HG03354 (cell line): ENCODE results near the gene STAG1.
"Not testable (repeated sequence)": the region's sequence is repeated elsewhere in the genome, so short reads cannot be mapped to it uniquely, and the experiment has no call there.

ENCODE experiments used
- ATAC-seq: cut with Tn5 transposase; IDR thresholded peaks from one replicate; pipeline ENCODE4 v1.9.1; 2021; ENCODE audit warnings: mild to moderate bottlenecking; ENCODE audit not compliant: unreplicated experiment, poor library complexity, severe bottlenecking

STAG1 gene

DNA sequence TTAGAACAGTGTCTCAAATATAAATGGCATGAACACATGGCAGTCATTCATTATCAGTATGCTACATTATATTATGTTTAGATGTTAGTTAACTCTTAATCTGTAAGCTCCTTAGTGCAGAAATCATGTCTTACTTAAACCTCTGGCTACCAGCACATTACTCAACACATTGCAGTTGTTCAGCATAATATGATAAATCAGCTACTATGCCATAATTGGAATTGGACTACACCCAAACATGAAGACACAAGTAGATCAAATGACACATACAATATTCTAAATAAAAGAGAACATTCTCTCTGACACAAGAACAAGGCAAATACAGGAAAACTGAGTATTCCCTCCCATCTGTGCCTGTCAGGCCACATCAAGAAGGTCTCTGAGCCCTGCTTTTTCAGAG, 385.9 kb downstream of the STAG1 start:
- ATAC-seq, result no peak

DNA sequence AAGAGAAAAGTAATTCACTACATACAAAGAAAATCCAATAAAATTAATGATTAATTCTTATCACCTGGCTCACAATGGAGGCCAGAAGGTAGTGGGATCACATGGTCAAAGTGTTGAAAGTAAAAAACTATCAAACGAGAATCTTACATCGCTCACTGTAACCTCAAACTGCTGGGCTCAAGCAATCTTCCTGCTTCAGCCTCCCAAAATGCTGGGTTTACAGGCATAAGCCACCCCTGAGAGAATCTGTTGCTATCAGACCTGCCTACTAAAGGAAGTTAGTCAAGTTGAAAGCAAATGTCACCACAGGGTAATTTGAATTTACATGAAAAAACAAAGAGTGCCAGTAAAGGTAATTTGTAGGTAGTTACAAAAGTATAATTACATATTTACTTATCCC, 398.7 kb downstream of the STAG1 start:
- peak; percentile 73 for ATAC-seq

DNA sequence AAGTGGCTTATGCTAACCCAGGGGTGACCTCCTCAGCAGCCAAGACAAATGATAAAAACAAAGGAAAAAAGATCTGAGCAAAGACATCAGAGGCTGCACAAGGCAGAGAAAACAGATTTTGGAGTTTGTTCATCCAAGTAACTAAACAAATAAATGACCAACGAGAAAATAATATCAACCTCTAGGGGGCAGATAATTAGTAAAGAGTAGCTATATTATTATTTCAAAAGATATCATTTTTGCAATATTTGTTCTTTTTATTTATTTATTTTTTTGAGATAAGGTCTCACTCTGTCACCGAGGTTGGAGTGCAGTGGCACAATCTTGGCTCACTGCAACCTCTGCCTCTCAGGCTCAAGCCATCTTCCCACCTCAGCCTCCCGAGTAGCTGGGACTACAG, 400.3 kb downstream of the STAG1 start:
- ATAC-seq, result no peak

DNA sequence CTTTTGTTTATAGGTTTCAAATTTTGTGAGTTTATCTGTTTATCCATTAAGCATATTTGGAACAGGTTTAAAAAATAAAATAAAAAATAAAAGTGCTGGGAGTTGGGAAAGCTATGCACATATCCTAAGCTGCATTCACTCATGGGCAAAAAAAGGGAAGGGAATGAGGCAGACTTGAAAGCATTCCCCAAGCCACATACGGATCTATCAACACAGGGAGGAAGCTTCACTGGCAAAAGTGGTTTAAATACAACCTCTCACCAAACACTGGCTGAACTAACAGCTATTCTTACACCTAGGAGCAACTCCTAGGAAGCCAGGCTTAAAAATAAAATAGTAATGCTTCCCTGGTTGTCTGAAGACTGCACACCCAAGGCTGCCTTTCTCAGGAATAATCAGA, 400.8 kb downstream of the STAG1 start:
- ATAC-seq, result no peak

DNA sequence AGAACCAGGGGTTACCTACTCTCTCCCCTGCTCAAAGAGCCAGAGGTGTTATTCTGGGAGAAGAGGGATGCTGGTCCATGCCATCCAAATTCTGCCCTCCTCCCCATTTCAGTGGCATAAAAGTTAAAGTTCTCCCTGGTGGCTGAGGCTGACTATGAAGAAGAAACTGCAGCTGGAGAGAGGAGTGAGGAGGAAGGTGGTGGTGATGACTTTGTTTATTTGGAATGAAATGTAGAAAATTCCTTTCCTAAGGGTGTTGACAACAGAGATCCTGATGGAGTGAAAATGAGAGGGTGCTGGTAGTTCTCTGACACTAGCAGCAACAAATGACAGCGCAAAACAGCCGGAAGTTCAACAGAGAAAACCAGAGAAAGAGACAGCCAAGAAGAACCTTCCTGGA, 401.6 kb downstream of the STAG1 start:
- ATAC-seq, result no peak

DNA sequence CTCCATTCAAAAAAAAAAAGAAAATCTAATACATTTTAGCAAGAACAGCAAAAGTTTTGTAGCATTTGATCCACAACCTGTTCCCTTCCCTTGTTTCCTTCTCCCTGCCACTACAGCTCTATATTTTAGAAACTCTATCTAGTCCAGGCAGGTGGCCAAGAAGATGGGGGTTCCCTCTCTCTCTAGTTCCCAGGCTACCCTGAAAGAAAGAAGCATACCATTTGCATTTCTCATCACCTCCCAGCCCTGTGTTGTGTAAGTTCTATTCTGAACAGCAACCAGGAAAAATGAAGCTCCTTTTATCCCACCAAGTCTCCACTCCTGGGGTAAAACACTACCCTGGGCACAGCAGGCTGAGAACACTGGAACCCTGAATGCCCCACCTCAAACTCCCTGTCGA, 402.0 kb downstream of the STAG1 start:
- ATAC-seq, result no peak

DNA sequence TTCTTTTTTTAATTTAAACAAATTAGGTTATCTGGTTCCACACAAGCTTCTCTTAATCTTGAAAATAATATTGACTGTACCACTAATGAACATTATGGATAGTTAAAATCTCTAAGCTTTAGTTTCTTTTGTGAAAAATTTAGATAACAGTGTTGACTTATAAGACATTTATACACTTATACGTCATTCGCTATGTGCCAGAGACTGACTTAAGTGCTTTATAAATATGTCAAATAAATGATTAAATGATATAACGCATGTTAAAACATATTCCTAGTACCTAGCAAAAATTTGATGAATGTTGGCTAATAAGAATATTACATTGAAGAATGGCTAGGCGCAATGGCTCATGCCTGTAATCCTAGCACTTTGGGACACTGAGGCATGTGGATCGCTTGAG, 405.7 kb downstream of the STAG1 start:
- no peak for ATAC-seq

DNA sequence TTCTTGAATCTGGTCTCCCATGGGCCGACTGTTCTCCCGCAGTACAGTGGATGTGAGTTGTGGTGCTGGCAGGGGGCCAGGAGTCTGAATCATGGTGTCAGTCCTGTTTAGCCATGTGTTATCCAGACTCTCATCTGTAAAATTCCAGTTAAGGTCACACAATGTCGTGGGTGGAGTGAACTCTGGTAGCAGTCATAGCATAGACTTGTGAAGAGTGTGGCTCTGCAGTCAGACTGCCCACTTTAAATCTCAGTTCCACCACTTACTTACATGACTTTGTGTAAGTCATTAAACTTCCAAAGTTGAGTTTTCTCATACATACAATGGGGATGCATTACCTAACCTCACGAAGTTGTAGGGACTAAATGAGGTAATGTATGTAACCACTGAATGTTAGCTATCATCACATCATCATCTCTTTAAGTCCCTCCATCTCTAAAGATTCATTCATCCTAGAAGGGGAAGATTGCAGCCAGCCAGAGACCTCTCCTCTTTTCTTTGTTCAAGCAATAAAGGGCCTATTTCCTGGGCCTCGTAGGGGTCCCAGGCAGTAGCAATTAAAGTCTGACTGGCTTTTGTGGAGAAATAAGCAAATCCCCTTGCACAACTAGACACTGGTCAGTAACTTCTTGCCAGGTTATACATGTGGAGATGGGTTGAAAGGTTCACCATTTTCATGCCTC, 408.2 kb downstream of the STAG1 start:
- no peak for ATAC-seq

DNA sequence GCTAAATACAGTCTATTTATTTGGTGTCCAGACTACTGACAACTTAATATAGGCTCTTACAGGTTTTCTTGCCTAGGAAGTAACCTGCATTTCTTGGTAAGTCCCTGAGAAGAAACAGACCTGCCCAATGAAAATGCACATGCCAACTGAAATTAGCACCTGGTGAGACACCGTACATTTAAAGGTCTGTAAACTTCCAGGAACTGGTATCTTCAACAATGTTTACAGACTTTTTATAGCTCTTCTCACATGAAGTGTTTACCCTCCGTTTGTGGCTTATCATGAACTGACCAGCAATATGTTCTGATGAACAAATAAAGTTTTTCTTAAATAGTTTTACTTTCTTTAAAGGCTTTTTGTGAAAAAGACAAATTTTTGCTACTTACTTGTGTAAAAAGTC, 408.7 kb downstream of the STAG1 start:
- no peak for ATAC-seq

DNA sequence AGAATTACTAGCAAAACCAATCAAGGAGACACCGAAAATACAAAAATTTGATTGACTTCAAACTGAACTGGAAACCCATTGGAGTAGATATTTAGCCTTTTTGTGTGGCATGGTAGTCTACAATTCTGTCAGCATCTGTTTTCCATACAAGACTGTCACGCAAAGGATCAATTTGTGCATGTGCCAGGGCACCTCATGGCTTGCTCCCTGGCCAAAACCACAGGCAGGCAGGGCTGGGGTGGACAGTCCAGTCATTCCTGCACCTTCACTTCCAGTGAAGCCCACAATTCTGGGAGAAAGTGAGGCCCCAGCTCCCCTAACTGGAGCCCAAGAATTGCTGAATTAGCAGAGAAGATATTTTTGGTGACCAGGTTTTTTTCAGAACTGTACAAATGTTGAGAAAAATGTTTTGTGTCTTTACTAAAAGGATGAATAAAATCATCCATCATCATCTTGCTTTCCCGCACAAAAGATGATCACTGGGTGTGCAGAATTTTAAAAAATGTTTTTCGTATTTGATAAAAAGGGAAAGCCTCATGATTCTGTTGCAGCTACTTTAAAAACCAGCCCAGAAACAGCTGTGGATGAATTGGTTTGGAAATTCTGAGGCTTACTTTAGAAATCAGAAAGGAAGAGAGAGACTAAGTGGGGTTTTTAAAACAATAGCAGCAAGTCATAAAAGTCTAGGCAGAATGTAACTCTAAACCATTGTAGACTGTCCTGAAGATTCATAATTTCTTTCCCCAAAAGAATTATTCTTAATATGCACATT, 415.7 kb downstream of the STAG1 start:
- ATAC-seq, result no peak

DNA sequence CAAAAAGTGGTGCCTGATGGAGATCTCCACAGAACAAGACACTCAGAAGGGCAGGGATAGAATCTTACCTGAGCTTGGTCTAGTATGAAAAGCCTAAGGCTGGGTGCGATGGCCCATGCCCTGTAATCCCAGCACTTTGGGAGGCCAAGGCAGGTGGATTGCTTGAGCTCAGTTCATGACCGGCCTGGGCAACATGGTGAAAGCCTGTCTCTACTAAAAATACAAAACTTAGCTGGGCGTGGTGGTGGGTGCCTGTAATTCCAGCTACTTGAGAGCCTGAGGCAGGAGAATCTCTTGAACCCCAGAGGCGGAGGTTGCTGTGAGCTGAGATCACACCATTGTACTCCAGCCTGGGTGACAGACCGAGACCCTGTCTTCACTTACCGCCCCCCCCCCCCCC, 417.5 kb downstream of the STAG1 start:
- not testable (repeated sequence) for ATAC-seq

DNA sequence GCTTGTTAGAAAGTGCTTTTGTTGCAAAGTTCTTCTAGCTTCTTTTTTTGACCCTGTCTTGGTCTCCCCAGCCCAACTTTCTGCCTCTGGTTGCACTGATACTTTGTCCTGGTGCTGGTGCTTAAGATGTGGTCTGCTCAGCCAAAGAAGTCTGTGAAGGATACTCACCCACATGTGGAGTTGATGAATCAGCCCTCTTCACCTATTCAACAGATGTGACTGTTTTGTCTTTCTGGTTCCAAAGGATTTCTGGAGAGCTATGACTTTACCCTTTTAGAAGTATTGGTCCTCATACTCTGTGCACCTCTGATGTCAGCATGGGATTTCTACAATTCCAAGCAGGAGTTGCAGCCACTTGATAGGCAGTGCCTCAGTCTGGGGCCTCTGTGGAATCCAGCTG, 418.0 kb downstream of the STAG1 start:
- no peak for ATAC-seq

DNA sequence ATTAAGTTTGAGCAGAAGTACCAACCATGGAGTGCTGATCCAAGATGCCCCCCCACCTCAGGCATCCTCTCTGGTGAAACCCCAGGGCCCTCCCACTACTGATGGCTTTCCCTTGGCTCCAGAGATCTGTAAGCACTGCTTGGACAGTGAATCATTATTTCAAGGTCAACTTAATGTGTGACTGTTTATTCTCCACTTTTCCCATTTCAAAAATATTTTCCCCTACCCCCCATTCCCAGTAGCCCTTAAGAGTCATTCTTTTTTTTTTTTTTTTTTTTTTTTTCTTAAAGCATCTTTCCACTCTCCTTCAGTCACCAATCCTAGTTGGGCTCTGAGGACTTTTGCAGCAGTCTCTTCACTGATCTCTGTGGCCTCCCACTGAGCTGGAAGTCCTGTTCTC, 419.4 kb downstream of the STAG1 start:
- no peak for ATAC-seq

DNA sequence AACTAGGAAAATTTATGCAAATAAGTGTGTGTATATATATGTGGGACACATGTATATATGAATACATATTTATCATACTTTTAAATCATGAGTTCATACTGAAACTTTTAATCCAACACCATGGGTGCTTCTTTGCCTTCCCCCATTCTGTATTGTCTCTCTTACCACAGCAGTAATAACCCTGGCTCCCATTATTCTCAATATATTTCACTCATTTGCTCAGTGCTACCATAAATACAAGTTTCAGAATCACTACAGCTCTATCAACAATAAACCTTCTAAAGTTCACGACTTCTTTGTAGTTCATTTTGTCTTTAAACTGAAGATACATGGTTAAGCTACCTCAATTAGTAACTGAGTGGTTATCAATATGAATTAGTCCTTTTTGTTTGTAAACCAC, 419.9 kb downstream of the STAG1 start:
- no peak for ATAC-seq

DNA sequence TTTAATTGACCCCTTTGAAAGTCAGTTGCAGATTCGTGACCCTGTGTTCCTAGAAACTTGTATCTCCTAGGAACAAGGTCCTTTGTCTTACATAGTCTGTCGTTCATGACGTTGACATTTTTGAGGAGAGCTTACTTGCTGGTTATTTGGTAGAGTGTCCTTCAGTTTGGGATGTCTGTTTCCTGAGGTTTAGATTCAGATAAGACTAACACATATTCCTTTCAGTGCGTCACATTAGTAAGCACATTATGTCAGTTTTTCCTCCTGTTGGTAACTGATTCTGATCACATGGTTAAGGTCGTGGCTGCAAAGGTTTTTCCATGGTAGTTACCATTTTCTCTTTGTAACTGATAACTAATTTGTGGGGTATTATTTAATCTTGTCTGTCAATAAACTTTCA, 421.3 kb downstream of the STAG1 start:
- ATAC-seq, result no peak

DNA sequence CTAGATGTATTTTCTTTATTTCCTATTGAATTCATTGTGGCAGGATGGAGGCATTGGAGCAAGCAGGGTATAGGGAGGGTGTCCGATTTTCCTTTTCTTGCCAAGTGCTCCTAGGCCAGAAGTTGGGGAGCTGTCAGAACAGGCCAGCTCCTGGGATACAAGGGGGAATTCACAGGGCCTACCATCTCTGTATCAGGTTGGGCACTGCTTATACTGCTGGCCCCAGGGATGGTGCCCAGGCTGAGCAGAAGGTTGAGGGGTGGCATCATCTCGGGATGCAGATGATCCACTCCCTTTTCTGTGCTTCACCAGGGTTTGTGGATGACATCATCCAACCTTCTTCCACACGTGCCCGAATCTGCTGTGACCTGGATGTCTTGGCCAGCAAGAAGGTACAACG, 422.6 kb downstream of the STAG1 start:
- no peak for ATAC-seq

DNA sequence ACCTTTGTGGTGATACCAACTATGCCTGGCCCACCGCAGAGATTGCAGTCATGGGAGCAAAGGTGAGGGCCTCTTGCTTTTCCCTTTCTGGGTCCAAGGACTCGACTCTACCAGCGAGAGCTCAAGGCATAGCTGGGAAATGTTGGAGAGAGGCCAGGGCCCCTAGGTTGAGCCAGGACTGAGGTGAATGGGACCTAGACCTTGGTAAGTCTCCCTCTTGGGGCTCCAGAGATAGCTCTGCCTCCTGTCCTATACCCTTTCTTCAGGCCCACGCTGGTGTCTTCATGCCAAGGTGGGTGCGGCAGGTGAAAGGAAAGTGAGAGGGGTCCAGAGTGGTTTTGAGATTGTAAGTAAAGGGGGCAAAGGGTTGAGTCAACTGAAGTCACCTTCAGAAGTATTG, 424.5 kb downstream of the STAG1 start:
- ATAC-seq, result no peak

DNA sequence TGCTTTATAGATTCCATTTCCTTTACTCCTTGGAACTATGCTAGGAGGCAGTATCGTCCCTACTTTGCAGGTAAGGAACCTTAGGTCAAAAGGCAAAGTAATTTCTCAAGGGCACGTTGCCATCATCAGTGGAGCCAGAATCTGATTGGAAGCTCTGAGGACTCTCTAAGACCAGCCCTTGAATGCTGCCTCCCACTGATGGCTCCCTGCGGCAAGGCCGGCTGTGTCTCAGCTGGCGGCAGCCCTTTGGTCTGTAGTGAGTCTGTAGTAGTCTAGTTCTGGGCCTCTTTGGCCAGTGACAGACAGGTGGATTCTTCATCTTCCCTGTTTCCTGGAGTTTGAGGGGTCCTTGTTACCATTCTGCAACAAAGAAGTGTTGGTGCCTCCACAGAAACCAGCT, 425.9 kb downstream of the STAG1 start:
- ATAC-seq, result no peak

DNA sequence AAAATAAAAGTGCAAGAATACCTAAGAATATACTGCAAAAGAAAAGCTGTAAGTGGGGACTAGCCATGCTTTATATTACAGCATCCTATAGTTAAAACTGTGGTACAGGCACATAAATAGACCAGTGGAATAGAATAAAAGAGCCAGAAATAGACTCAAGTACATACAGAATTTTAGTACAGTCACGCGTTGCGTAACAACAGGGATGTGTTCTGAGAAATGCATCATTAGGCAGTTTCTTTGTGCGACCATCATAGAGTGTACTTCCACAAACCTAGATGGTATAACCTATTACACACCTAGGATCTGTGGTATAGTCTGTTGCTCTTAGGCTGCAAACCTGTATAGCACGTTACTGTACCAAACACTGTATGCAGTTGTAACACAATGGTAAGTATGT, 440.2 kb downstream of the STAG1 start:
- no peak for ATAC-seq

DNA sequence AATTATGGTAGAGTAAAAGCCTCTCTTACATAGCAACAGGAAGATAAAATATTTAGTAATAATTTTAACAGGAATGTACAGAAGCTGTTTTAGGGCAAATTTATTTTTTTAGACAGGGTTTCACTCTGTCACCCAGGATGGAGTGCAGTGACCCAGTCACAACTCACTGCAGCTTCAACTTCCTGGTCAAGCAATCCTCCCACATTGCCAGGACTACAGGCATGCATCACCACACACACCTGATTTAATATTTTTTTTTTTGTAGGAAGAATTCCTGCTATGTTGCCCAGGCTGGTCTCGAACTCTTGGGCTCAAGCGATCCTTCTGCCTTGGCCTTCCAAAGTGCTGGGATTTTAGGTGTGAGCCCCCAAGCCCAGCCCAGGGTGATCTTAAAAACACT, 440.9 kb downstream of the STAG1 start:
- ATAC-seq, result no peak

DNA sequence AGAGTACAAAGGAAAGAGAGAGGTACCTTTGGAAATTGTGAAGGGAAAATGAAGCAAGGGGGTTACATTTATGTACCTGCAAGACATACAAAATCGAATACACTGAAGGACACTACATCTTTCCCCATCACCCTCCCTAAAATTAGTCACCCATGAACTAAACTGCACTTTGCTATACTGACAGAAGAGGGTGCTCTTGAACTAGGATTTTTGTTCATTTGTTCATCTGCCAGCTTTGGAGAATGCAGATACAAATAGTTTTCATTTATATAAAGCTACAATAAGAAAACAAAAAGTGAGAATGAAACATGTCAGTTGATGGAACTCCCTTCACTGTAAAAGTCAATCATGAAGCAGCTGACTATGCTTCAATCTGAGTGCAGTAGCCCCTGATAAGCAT, 446.3 kb downstream of the STAG1 start:
- ATAC-seq, result peak; percentile 55

DNA sequence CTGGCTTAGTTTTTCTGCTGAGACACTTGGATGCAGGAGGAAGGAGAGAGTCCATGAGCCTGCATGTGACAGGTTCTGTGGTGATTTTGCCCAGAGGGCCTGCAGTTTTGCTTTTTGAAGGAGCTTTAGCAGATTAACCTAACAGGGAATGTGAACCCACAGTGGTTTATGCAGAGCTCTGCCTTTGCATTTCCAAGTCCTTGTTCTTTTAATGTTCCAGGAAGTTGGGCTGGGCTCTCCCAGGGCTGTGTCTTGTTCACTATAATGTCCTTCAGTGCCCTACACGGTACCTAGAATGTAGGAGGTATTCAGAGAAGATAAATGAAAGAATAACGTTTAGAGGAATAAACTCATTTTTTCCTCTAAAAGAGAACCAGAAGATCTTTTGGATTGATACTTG, 451.7 kb downstream of the STAG1 start:
- ATAC-seq, result no peak
